Retina (tissue), 1 donor: ENCODE data around the gene RABEP2.
"Not testable (repeated sequence)": the region's sequence is repeated elsewhere in the genome, so short reads cannot be mapped to it uniquely, and the experiment has no call there.

Experiments used
- DNase-seq: peaks from one replicate; pipeline ENCODE4 v3.0.0-alpha.2; 2016

The RABEP2 gene

GRCh38 chr16:28903344-28904042, 21.5 kb downstream of the RABEP2 start:
- no peak for DNase-seq

GRCh38 chr16:28902909-28903308, 22.1 kb downstream of the RABEP2 start:
- DNase-seq = no peak

- no peak for DNase-seq
Measured at GRCh38 chr16:28901862-28902261, 23.2 kb downstream of the RABEP2 start.

GRCh38 chr16:28900601-28901000, 24.4 kb downstream of the RABEP2 start:
- DNase-seq = no peak

- DNase-seq = no peak
Measured at GRCh38 chr16:28899882-28900590, 25.0 kb downstream of the RABEP2 start.

- DNase-seq = no peak
Measured at GRCh38 chr16:28898942-28899341, 26.1 kb downstream of the RABEP2 start.

- DNase-seq = no peak
Measured at GRCh38 chr16:28898266-28898665, 26.8 kb downstream of the RABEP2 start.

- DNase-seq = no peak
Measured at GRCh38 chr16:28897826-28898225, 27.2 kb downstream of the RABEP2 start.

- no peak for DNase-seq
Measured at GRCh38 chr16:28895609-28896008, 29.4 kb downstream of the RABEP2 start.

- no peak for DNase-seq
Measured at GRCh38 chr16:28893291-28893690, 31.7 kb downstream of the RABEP2 start.

GRCh38 chr16:28891964-28892890, 32.8 kb downstream of the RABEP2 start:
- DNase-seq = no peak

- not testable (repeated sequence) for DNase-seq
Measured at GRCh38 chr16:28890355-28890754, 34.7 kb downstream of the RABEP2 start.

GRCh38 chr16:28886945-28887344, 38.1 kb downstream of the RABEP2 start:
- no peak for DNase-seq

- no peak for DNase-seq
Measured at GRCh38 chr16:28884045-28884444, 41.0 kb downstream of the RABEP2 start.

GRCh38 chr16:28883221-28883996, 41.6 kb downstream of the RABEP2 start:
- no peak for DNase-seq

GRCh38 chr16:28882551-28883160, 42.4 kb downstream of the RABEP2 start:
- peak; percentile 69 for DNase-seq

- DNase-seq = not testable (repeated sequence)
Measured at GRCh38 chr16:28881565-28881964, 43.5 kb downstream of the RABEP2 start.

GRCh38 chr16:28880955-28881354, 44.1 kb downstream of the RABEP2 start:
- DNase-seq = no peak

- no peak for DNase-seq
Measured at GRCh38 chr16:28880589-28880915, 44.5 kb downstream of the RABEP2 start.

- DNase-seq = peak; percentile 93
Measured at GRCh38 chr16:28879841-28880588, 45.0 kb downstream of the RABEP2 start.

GRCh38 chr16:28879261-28879840, 45.7 kb downstream of the RABEP2 start:
- no peak for DNase-seq
